WTC11 (cell line): ENCODE results near the gene GRIN2A. TPM values are rescaled to one million over a fixed set of nuclear protein-coding genes. Genes with fewer than 3 reads are reported as not detected.

Experiments
- ATAC-seq: fragments of 200-7000 bp; cut with Tn5 transposase; 2 replicates; pipeline ENCODE4 v1.10.0; 2021; ENCODE audit warnings: mild to moderate bottlenecking, moderate library complexity
- CTCF ChIA-PET: fragments of 300-600 bp; sonication (Branson Sonifier 250); formaldehyde crosslinking; loops from one replicate; lab custom pipeline; 2021; ENCODE audit warnings: antibody characterized with exemption; lab: Charles Lee
- POLR2A ChIA-PET: fragments of 350-600 bp; sonication (Branson Sonifier 250); formaldehyde crosslinking; loops from one replicate; lab custom pipeline; 2021; ENCODE audit warnings: antibody characterized with exemption; lab: Charles Lee
- DNase-seq: peaks from one replicate; pipeline ENCODE4 v3.0.0; 2021; ENCODE audit warnings: low spot score
- H3K27ac Mint-ChIP-seq: 2 replicates; pipeline ENCODE4 v1.8.0; 2021; ENCODE audit warnings: mixed read lengths
- H3K27me3 Mint-ChIP-seq: 2 replicates; pipeline ENCODE4 v1.8.0; 2021; ENCODE audit warnings: low read depth, mild to moderate bottlenecking, moderate library complexity, mixed read lengths
- H3K36me3 Mint-ChIP-seq: 2 replicates; pipeline ENCODE4 v1.8.0; 2021; ENCODE audit warnings: mixed read lengths
- H3K4me1 Mint-ChIP-seq: 2 replicates; pipeline ENCODE4 v1.8.0; 2022; ENCODE audit warnings: mixed read lengths
- H3K4me3 Mint-ChIP-seq: 2 replicates; pipeline ENCODE4 v1.8.0; 2021; ENCODE audit warnings: mild to moderate bottlenecking, moderate library complexity, mixed read lengths
- H3K9me3 Mint-ChIP-seq: 2 replicates; pipeline ENCODE4 v1.8.0; 2021; ENCODE audit warnings: mixed read lengths
- AR ChIP-seq: fragments of 250-450 bp; sonication (Bioruptor Pico); IDR thresholded peaks from 2 replicates; pipeline ENCODE4 v1.9.0; 2021; ENCODE audit warnings: mild to moderate bottlenecking
- CREB1 ChIP-seq: sonication (generic); formaldehyde crosslinking; IDR thresholded peaks from 2 replicates; pipeline ENCODE4 v1.8.0; 2023; ENCODE audit warnings: mild to moderate bottlenecking, missing genetic modification reagents
- ETV6 ChIP-seq: sonication (generic); formaldehyde crosslinking; IDR thresholded peaks from 2 replicates; pipeline ENCODE4 v1.8.1; 2022; ENCODE audit warnings: mild to moderate bottlenecking, missing genetic modification reagents
- FOXP4 ChIP-seq: sonication (generic); formaldehyde crosslinking; IDR thresholded peaks from 2 replicates; pipeline ENCODE4 v1.8.0; 2022; ENCODE audit warnings: mild to moderate bottlenecking, missing genetic modification reagents
- GTF2I ChIP-seq: fragments of 250-450 bp; sonication (Bioruptor Pico); conservative IDR thresholded peaks from 2 replicates; pipeline ENCODE4 v1.4.0; 2021; ENCODE audit warnings: mild to moderate bottlenecking
- IRF2 ChIP-seq: sonication (generic); formaldehyde crosslinking; IDR thresholded peaks from 2 replicates; pipeline ENCODE4 v1.8.0; 2022; ENCODE audit warnings: low read depth, missing genetic modification reagents, borderline replicate concordance
- NFATC4 ChIP-seq: fragments of 250-450 bp; sonication (Bioruptor Pico); IDR thresholded peaks from 2 replicates; pipeline ENCODE4 v1.9.0; 2021; ENCODE audit warnings: mild to moderate bottlenecking
- NFE2L1 ChIP-seq: sonication (generic); formaldehyde crosslinking; IDR thresholded peaks from 2 replicates; pipeline ENCODE4 v1.8.1; 2023; ENCODE audit warnings: missing genetic modification reagents
- OVOL2 ChIP-seq: fragments of 250-450 bp; sonication (Bioruptor Pico); IDR thresholded peaks from 2 replicates; pipeline ENCODE4 v1.9.0; 2021; ENCODE audit warnings: mild to moderate bottlenecking, borderline replicate concordance
- SMAD3 ChIP-seq: sonication (generic); formaldehyde crosslinking; IDR thresholded peaks from 2 replicates; pipeline ENCODE4 v1.8.0; 2022; ENCODE audit warnings: missing genetic modification reagents, mild to moderate bottlenecking, borderline replicate concordance
- SOX15 ChIP-seq: fragments of 250-450 bp; sonication (Bioruptor Pico); IDR thresholded peaks from 2 replicates; pipeline ENCODE4 v1.9.0; 2021; ENCODE audit warnings: mild to moderate bottlenecking
- TEAD1 ChIP-seq: sonication (generic); formaldehyde crosslinking; IDR thresholded peaks from 2 replicates; pipeline ENCODE4 v1.8.0; 2022; ENCODE audit warnings: mild to moderate bottlenecking, missing genetic modification reagents
- TEAD4 ChIP-seq: sonication (generic); formaldehyde crosslinking; IDR thresholded peaks from 2 replicates; pipeline ENCODE4 v1.8.0; 2022; ENCODE audit warnings: mild to moderate bottlenecking, missing genetic modification reagents
- TP53 ChIP-seq: sonication (generic); formaldehyde crosslinking; IDR thresholded peaks from 2 replicates; pipeline ENCODE4 v1.8.1; 2023; ENCODE audit warnings: mild to moderate bottlenecking, missing genetic modification reagents
- ZNF138 ChIP-seq: sonication (generic); formaldehyde crosslinking; conservative IDR thresholded peaks from 2 replicates; pipeline ENCODE4 v1.8.1; 2022; ENCODE audit warnings: mild to moderate bottlenecking, moderate library complexity, missing genetic modification reagents
- total RNA-seq: library from RNA; stranded (reverse); gene quantifications from 3 replicates; pipeline ENCODE4 v1.2.3, GENCODE V29; 2021
- TF ChIP-seq, protein P1 (sequence below): sonication (generic); formaldehyde crosslinking; IDR thresholded peaks from 2 replicates; pipeline ENCODE4 v1.8.1; 2023; ENCODE audit warnings: mild to moderate bottlenecking, moderate library complexity, missing genetic modification reagents
- TF ChIP-seq, protein P2 (sequence below): sonication (generic); formaldehyde crosslinking; IDR thresholded peaks from 2 replicates; pipeline ENCODE4 v1.8.0; 2022; ENCODE audit warnings: mild to moderate bottlenecking, missing genetic modification reagents
- TF ChIP-seq, protein P3 (sequence below): sonication (generic); formaldehyde crosslinking; IDR thresholded peaks from 2 replicates; pipeline ENCODE4 v1.8.1; 2023; ENCODE audit warnings: mild to moderate bottlenecking, missing genetic modification reagents, moderate library complexity
- TF ChIP-seq, protein P4 (sequence below): fragments of 250-450 bp; sonication (Bioruptor Pico); IDR thresholded peaks from 2 replicates; pipeline ENCODE4 v1.8.0; 2021; ENCODE audit warnings: mild to moderate bottlenecking
- TF ChIP-seq, protein P5 (sequence below): sonication (generic); formaldehyde crosslinking; IDR thresholded peaks from 2 replicates; pipeline ENCODE4 v1.8.1; 2022; ENCODE audit warnings: low read depth, missing genetic modification reagents, borderline replicate concordance

The GRIN2A gene
- total RNA-seq, 1 experiment from 2014 or later, result 3.5 TPM

GRCh38 chr16:9738690-9739089 is 443.5 kb downstream of the GRIN2A start (continued):
- TF ChIP-seq, protein P1, sequence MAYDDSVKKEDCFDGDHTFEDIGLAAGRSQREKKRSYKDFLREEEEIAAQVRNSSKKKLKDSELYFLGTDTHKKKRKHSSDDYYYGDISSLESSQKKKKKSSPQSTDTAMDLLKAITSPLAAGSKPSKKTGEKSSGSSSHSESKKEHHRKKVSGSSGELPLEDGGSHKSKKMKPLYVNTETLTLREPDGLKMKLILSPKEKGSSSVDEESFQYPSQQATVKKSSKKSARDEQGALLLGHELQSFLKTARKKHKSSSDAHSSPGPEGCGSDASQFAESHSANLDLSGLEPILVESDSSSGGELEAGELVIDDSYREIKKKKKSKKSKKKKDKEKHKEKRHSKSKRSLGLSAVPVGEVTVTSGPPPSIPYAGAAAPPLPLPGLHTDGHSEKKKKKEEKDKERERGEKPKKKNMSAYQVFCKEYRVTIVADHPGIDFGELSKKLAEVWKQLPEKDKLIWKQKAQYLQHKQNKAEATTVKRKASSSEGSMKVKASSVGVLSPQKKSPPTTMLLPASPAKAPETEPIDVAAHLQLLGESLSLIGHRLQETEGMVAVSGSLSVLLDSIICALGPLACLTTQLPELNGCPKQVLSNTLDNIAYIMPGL, result no peak
- TF ChIP-seq, protein P2, sequence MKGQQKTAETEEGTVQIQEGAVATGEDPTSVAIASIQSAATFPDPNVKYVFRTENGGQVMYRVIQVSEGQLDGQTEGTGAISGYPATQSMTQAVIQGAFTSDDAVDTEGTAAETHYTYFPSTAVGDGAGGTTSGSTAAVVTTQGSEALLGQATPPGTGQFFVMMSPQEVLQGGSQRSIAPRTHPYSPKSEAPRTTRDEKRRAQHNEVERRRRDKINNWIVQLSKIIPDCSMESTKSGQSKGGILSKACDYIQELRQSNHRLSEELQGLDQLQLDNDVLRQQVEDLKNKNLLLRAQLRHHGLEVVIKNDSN (CRISPR knock-in tag), result no peak
- TF ChIP-seq OVOL2 (CRISPR knock-in tag) (no peak), TEAD4 (CRISPR knock-in tag) (no peak), NFATC4 (CRISPR knock-in tag) (no peak), FOXP4 (no peak), TP53 (no peak)

DNA sequence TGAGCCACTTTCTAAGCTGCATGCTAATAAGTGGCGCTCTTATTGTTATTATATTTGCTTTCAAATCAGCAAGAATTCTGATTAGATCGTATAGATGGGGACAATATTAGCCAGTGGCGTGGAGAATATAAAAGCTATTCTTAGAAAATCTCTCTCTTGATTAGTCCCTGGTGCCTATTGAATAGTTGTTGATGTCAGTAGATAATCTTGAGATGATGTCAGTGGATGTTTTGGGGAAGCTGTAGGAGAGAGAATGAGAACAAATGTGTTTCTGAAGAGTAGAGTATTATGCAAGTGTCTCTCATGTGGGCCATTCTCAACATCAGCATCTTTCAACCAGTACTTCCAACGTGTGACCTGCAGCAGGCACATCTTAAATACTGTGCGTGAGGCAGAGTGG is 445.7 kb downstream of the GRIN2A start:
- no peaks in the 10 kb centered on the region for H3K4me1 Mint-ChIP-seq
- ChIA-PET POLR2A (no interaction called here), CTCF (no interaction called here)
- no peaks in the 10 kb centered on the region for H3K27me3 Mint-ChIP-seq
- ATAC-seq (no peak), DNase-seq (no peak)
- H3K9me3 Mint-ChIP-seq, result no peaks in the 10 kb centered on the region
- TF ChIP-seq TEAD1 (CRISPR knock-in tag), result no peak
- TF ChIP-seq ETV6 (CRISPR knock-in tag), result no peak
- no peak for TF ChIP-seq SOX15
- TF ChIP-seq, protein P1, result no peak
- TF ChIP-seq AR (CRISPR knock-in tag), result no peak
- no peak for TF ChIP-seq NFE2L1 (CRISPR knock-in tag)
- TF ChIP-seq IRF2, result no peak
- TF ChIP-seq, protein P3, sequence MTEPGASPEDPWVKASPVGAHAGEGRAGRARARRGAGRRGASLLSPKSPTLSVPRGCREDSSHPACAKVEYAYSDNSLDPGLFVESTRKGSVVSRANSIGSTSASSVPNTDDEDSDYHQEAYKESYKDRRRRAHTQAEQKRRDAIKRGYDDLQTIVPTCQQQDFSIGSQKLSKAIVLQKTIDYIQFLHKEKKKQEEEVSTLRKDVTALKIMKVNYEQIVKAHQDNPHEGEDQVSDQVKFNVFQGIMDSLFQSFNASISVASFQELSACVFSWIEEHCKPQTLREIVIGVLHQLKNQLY, result no peak
- TF ChIP-seq, protein P4, sequence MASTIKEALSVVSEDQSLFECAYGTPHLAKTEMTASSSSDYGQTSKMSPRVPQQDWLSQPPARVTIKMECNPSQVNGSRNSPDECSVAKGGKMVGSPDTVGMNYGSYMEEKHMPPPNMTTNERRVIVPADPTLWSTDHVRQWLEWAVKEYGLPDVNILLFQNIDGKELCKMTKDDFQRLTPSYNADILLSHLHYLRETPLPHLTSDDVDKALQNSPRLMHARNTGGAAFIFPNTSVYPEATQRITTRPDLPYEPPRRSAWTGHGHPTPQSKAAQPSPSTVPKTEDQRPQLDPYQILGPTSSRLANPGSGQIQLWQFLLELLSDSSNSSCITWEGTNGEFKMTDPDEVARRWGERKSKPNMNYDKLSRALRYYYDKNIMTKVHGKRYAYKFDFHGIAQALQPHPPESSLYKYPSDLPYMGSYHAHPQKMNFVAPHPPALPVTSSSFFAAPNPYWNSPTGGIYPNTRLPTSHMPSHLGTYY (CRISPR knock-in tag), result no peak
- TF ChIP-seq ZNF138 (CRISPR knock-in tag), result no peak
- TF ChIP-seq, protein P5, sequence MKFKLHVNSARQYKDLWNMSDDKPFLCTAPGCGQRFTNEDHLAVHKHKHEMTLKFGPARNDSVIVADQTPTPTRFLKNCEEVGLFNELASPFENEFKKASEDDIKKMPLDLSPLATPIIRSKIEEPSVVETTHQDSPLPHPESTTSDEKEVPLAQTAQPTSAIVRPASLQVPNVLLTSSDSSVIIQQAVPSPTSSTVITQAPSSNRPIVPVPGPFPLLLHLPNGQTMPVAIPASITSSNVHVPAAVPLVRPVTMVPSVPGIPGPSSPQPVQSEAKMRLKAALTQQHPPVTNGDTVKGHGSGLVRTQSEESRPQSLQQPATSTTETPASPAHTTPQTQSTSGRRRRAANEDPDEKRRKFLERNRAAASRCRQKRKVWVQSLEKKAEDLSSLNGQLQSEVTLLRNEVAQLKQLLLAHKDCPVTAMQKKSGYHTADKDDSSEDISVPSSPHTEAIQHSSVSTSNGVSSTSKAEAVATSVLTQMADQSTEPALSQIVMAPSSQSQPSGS (CRISPR knock-in tag), result no peak
- TF ChIP-seq GTF2I, result no peak
- no peak for TF ChIP-seq SMAD3 (CRISPR knock-in tag)
- TF ChIP-seq CREB1 (CRISPR knock-in tag), result no peak
- no peak overlapping the region for H3K4me3 Mint-ChIP-seq
- peaks cover 3% of the 10 kb centered on the region; the same call in 1 of the 2 replicates for H3K36me3 Mint-ChIP-seq
- H3K27ac Mint-ChIP-seq, result no peak overlapping the region
